Measurements from ENCODE around the gene ARL4C. TPM values are rescaled to one million over a fixed set of nuclear protein-coding genes. Genes with fewer than 3 reads are reported as not detected.
"Not testable (repeated sequence)": the region's sequence is repeated elsewhere in the genome, so short reads cannot be mapped to it uniquely, and the experiment has no call there.

The ARL4C gene
- total RNA-seq, 2 experiments from 2014 or later = 44.4 to 44.7 TPM

- ChIA-PET CTCF (interaction anchor here (1.7 to 2.0 kb wide), 2 partner anchors 15 to 21 kb away, joined by 4 to 6 read pairs; no protein-coding TSS in a partner anchor), POLR2A (no interaction called here)
- Mint-ChIP-seq H3K4me3 (no peak overlapping the region), H3K4me1 (ENCODE audit: low read depth) (peaks cover 45% of the 10 kb centered on the region), H3K27ac (no peak overlapping the region), H3K9me3 (peaks cover 6% of the 10 kb centered on the region), H3K27me3 (no peaks in the 10 kb centered on the region), H3K36me3 (no peaks in the 10 kb centered on the region)
- intact Hi-C loops (cut with micrococcal nuclease) = no loop called here
- no peak for DNase-seq
Measured at GRCh38 chr2:234468503-234468902, 28.4 kb downstream of the ARL4C start.

GRCh38 chr2:234467289-234467688 is 29.6 kb downstream of the ARL4C start:
- Mint-ChIP-seq H3K4me3 (no peak overlapping the region), H3K27me3 (no peaks in the 10 kb centered on the region), H3K4me1 (ENCODE audit: low read depth) (peaks cover 57% of the 10 kb centered on the region), H3K27ac (no peak overlapping the region), H3K9me3 (peaks cover 6% of the 10 kb centered on the region), H3K36me3 (no peaks in the 10 kb centered on the region)
- CTCF ChIA-PET = interaction anchor here (1.0 kb wide), 2 partner anchors 16 to 332 kb away, joined by 3 read pairs; no protein-coding TSS in a partner anchor
- POLR2A ChIA-PET = interaction anchor here (1.6 kb wide), 1 partner anchor 12 kb away, joined by 5 read pairs; no protein-coding TSS in a partner anchor
- DNase-seq = no peak
- intact Hi-C loops (cut with micrococcal nuclease) = no loop called here

DNA sequence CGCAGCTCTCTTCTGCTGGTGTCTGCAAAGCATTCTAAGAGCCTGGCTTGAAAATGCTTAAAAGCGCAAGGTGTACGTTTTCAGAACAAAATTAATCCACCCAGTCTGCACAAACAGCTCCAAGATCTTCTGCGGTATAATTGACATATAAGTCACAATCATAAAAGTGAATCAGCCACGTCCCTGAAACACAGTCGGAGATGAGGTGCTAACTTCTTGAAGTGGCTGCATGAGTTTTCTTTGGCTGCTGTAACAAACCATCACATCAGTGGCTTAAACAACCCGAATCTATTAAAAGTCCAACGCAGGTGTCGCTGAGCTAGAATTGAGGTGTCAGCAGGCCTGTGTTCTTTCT is 32.6 kb downstream of the ARL4C start:
- ChIA-PET POLR2A (interaction anchor here (0.5 to 1.9 kb wide), 15 partner anchors 9 to 549 kb away, joined by 3 to 12 read pairs (median 4); partner anchors contain the start of gene ARL4C), CTCF (interaction anchor here (0.7 to 2.9 kb wide), 9 partner anchors 10 to 175 kb away, joined by 3 to 12 read pairs (median 7); partner anchors contain the start of gene ARL4C)
- Mint-ChIP-seq H3K27ac (peak overlapping the region; percentile 91), H3K4me1 (ENCODE audit: low read depth) (peaks cover 68% of the 10 kb centered on the region), H3K4me3 (peak overlapping the region; percentile 71), H3K9me3 (peaks cover 6% of the 10 kb centered on the region), H3K27me3 (no peaks in the 10 kb centered on the region), H3K36me3 (no peaks in the 10 kb centered on the region)
- intact Hi-C loops (cut with micrococcal nuclease) = loop anchor here (1.0 to 2.0 kb wide), 8 partner anchors 10 to 172 kb away; no protein-coding TSS in a partner anchor
- no peak for DNase-seq

DNA sequence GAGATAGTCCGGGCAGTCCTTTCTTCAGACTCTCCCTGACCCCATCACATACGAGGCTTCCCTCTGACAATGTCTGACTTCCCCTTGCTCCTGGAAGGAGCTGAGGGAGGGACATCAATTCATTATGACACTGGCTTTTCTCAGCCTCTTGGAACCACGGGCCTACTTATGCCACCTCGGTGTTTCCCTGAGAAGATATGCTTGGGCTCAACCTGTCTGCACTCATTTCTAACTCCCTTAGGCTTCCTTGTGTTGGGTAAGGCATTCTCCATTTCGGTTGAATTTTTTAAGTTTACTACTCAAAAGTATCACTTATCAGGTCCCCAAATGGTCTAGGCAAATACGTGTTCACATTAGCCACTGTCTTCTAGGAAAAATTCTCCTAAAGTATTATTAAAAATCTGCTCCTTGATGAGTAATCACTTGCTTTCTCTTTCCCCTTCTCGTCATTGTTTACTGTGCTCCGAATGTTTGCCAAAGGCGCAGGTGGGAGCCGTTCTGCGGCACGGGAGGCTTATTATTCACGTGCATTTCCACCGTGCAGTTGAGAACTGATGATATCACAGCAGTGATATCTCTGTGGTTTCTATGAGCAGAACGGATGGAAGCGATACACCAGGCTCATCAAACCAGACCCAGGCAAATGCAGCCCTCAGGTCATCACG is 33.1 kb downstream of the ARL4C start:
- no peaks in the 10 kb centered on the region for H3K27me3 Mint-ChIP-seq
- intact Hi-C loops (cut with micrococcal nuclease) = loop anchor here (1.0 to 2.0 kb wide), 8 partner anchors 9 to 171 kb away; no protein-coding TSS in a partner anchor
- H3K9me3 Mint-ChIP-seq = peaks cover 6% of the 10 kb centered on the region
- peak overlapping the region; percentile 91 for H3K27ac Mint-ChIP-seq
- CTCF ChIA-PET = interaction anchor here (0.7 to 2.9 kb wide), 10 partner anchors 10 to 174 kb away, joined by 3 to 12 read pairs (median 6); partner anchors contain the start of gene ARL4C
- no peaks in the 10 kb centered on the region for H3K36me3 Mint-ChIP-seq
- H3K4me3 Mint-ChIP-seq = peak overlapping the region; percentile 71
- peaks cover 68% of the 10 kb centered on the region for H3K4me1 Mint-ChIP-seq (ENCODE audit: low read depth)
- peak; percentile 85 for DNase-seq
- POLR2A ChIA-PET = interaction anchor here (0.9 to 1.9 kb wide), 11 partner anchors 9 to 174 kb away, joined by 3 to 12 read pairs (median 4); partner anchors contain the start of gene ARL4C

DNA sequence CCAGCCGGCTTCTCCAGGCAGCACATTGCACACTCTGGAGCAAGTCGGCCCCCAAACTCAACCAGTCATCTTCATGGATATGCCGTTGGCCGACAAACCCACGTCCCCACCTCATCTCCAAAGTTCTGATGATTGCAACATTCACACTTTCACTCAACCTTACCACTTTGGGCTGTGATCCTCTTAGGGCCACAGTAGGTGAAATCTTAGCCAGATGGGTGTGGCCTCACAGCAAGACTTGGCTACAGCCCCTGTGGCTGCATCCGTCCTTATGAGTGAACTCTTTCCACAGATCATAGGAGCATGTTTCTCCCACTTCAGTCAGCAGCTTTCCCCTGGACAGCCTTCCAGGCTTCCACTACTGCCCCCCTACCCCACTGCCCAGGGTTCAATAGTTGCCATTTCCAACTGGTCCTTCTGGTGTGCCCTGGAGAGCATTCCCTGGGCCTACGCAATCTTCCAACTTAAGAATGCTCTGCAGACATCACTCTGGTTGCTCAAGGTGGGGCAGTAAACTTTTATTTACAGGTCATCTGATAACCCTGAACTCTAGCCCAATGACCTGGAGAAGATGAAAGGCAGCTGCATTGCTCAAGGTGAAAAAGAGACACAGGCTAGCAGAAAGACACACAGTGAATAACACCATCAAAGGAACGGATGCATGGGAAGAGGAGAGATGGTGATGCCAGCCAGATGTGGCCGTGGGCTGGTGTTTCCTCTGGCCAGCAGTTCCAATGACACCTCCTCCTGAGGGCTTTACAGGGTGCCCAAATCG is 34.5 kb downstream of the ARL4C start:
- Mint-ChIP-seq H3K4me1 (ENCODE audit: low read depth) (peaks cover 66% of the 10 kb centered on the region), H3K4me3 (no peak overlapping the region), H3K9me3 (peaks cover 14% of the 10 kb centered on the region), H3K27ac (peak overlapping the region; percentile 74), H3K27me3 (no peaks in the 10 kb centered on the region), H3K36me3 (peaks cover 10% of the 10 kb centered on the region)
- CTCF ChIA-PET = interaction anchor here (0.9 kb wide), 1 partner anchor 28 kb away, joined by 3 read pairs; no protein-coding TSS in a partner anchor
- intact Hi-C loops (cut with micrococcal nuclease) = no loop called here
- DNase-seq = peak; percentile 36
- POLR2A ChIA-PET = interaction anchor here (0.6 kb wide), 1 partner anchor 40 kb away, joined by 3 read pairs; no protein-coding TSS in a partner anchor

- peaks cover 11% of the 10 kb centered on the region for H3K36me3 Mint-ChIP-seq
- peaks cover 73% of the 10 kb centered on the region for H3K4me1 Mint-ChIP-seq (ENCODE audit: low read depth)
- no peak overlapping the region for H3K4me3 Mint-ChIP-seq
- H3K27me3 Mint-ChIP-seq = no peaks in the 10 kb centered on the region
- ChIA-PET POLR2A (interaction anchor here (1.0 to 1.7 kb wide), 2 partner anchors 18 to 24 kb away, joined by 4 to 7 read pairs; no protein-coding TSS in a partner anchor), CTCF (interaction anchor here (0.6 to 1.0 kb wide), 5 partner anchors 10 to 482 kb away, joined by 3 to 5 read pairs (median 3); no protein-coding TSS in a partner anchor)
- peaks cover 10% of the 10 kb centered on the region for H3K9me3 Mint-ChIP-seq
- intact Hi-C loops (cut with micrococcal nuclease) = no loop called here
- no peak overlapping the region for H3K27ac Mint-ChIP-seq
- DNase-seq = no peak
Measured at GRCh38 chr2:234459401-234460009, 37.4 kb downstream of the ARL4C start.

GRCh38 chr2:234458466-234458865 is 38.4 kb downstream of the ARL4C start:
- no peak for DNase-seq

DNA sequence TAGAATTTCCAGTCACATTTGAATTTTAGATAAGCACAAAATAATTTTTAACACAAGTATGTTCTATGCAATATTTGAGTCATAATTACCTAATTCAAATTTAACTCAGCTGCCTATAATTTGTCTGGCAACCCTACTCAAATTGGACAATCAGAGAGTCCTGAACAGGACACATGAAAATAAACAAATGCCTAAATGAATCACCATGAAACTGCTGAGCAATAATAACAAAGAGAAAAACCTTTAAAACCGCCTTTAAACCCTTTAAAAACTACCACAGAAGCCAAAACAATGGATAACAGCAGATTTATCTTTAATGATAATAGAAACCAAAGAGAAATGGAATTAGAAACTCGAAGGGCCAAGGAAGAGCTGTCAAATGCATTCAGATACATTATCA is 39.5 kb downstream of the ARL4C start:
- DNase-seq = no peak
- no peaks in the 10 kb centered on the region for H3K27me3 Mint-ChIP-seq
- CTCF ChIA-PET = no interaction called here
- no peak overlapping the region for H3K4me3 Mint-ChIP-seq
- peaks cover 11% of the 10 kb centered on the region for H3K36me3 Mint-ChIP-seq
- intact Hi-C loops (cut with micrococcal nuclease) = no loop called here
- peaks cover 63% of the 10 kb centered on the region for H3K4me1 Mint-ChIP-seq (ENCODE audit: low read depth)
- H3K9me3 Mint-ChIP-seq = peaks cover 10% of the 10 kb centered on the region
- H3K27ac Mint-ChIP-seq = no peak overlapping the region
- POLR2A ChIA-PET = interaction anchor here (0.6 kb wide), 1 partner anchor 11 kb away, joined by 3 read pairs; no protein-coding TSS in a partner anchor

More at GRCh38 chr2:234458466-234458865, 38.4 kb downstream of the ARL4C start:
- intact Hi-C loops (cut with micrococcal nuclease) = no loop called here
- Mint-ChIP-seq H3K27me3 (no peaks in the 10 kb centered on the region), H3K9me3 (peaks cover 10% of the 10 kb centered on the region), H3K36me3 (peaks cover 11% of the 10 kb centered on the region), H3K4me3 (no peak overlapping the region), H3K27ac (no peak overlapping the region), H3K4me1 (ENCODE audit: low read depth) (peaks cover 65% of the 10 kb centered on the region)
- CTCF ChIA-PET = interaction anchor here (0.8 to 1.0 kb wide), 2 partner anchors 9 to 19 kb away, joined by 3 to 4 read pairs; no protein-coding TSS in a partner anchor
- POLR2A ChIA-PET = interaction anchor here (1.7 kb wide), 1 partner anchor 25 kb away, joined by 7 read pairs; no protein-coding TSS in a partner anchor

DNA sequence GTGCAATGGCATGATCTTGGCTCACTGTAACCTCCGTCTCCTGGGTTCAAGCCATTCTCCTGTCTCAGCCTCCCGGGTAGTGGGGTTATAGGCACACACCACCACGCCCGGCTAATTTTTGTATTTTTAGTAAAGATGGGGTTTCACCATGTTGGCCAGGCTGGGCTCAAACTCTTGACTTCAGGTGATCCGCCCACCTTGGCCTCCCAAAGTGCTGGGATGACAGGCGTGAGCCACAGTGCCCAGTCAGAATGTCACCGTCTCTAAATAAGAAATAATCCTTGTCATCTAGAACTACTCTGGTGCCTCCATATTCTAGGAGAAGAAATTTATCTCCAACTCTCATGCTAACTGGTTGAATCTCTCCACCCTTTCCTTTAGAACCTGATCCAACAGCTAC is 41.6 kb downstream of the ARL4C start:
- H3K4me3 Mint-ChIP-seq = peak overlapping the region; percentile 31
- intact Hi-C loops (cut with micrococcal nuclease); H3K27me3 Mint-ChIP-seq; H3K9me3 Mint-ChIP-seq: not testable (repeated sequence)
- H3K36me3 Mint-ChIP-seq = peaks cover 11% of the 10 kb centered on the region
- H3K4me1 Mint-ChIP-seq (ENCODE audit: low read depth) = peaks cover 70% of the 10 kb centered on the region
- DNase-seq = peak; percentile 64
- ChIA-PET POLR2A (interaction anchor here (1.4 to 2.2 kb wide), 5 partner anchors 9 to 164 kb away, joined by 3 to 15 read pairs (median 12); partner anchors contain the start of gene ARL4C), CTCF (interaction anchor here (1.0 to 1.8 kb wide), 2 partner anchors 30 to 166 kb away, joined by 3 to 8 read pairs; no protein-coding TSS in a partner anchor)
- peak overlapping the region; percentile 88 for H3K27ac Mint-ChIP-seq

GRCh38 chr2:234454433-234454832 is 42.4 kb downstream of the ARL4C start:
- peak overlapping the region; percentile 88 for H3K27ac Mint-ChIP-seq
- DNase-seq = no peak
- H3K4me1 Mint-ChIP-seq (ENCODE audit: low read depth) = peaks cover 70% of the 10 kb centered on the region
- peaks cover 11% of the 10 kb centered on the region for H3K36me3 Mint-ChIP-seq
- ChIA-PET CTCF (interaction anchor here (0.6 to 2.2 kb wide), 9 partner anchors 8 to 319 kb away, joined by 3 to 8 read pairs (median 4); no protein-coding TSS in a partner anchor), POLR2A (interaction anchor here (0.8 to 4.2 kb wide), 11 partner anchors 8 to 164 kb away, joined by 3 to 15 read pairs (median 5); partner anchors contain the start of gene ARL4C)
- no peaks in the 10 kb centered on the region for H3K27me3 Mint-ChIP-seq
- H3K9me3 Mint-ChIP-seq = peaks cover 10% of the 10 kb centered on the region
- intact Hi-C loops (cut with micrococcal nuclease) = loop anchor here (1.0 kb wide), 2 partner anchors 8 to 10 kb away; no protein-coding TSS in a partner anchor
- peak overlapping the region; percentile 72 for H3K4me3 Mint-ChIP-seq

GRCh38 chr2:234453216-234453615 is 43.7 kb downstream of the ARL4C start:
- H3K27ac Mint-ChIP-seq = peak overlapping the region; percentile 88
- H3K36me3 Mint-ChIP-seq = peaks cover 8% of the 10 kb centered on the region
- CTCF ChIA-PET = interaction anchor here (0.7 to 2.2 kb wide), 3 partner anchors 11 to 164 kb away, joined by 3 to 8 read pairs (median 7); no protein-coding TSS in a partner anchor

More at GRCh38 chr2:234453216-234453615, 43.7 kb downstream of the ARL4C start:
- Mint-ChIP-seq H3K9me3 (peaks cover 6% of the 10 kb centered on the region), H3K27me3 (no peaks in the 10 kb centered on the region), H3K4me3 (peak overlapping the region; percentile 72), H3K4me1 (ENCODE audit: low read depth) (peaks cover 70% of the 10 kb centered on the region)
- peak; percentile 49 for DNase-seq
- POLR2A ChIA-PET = interaction anchor here (0.7 to 4.2 kb wide), 9 partner anchors 9 to 163 kb away, joined by 3 to 15 read pairs (median 4); partner anchors contain the start of gene ARL4C
- intact Hi-C loops (cut with micrococcal nuclease) = no loop called here
